ENCODE results near the gene NARS2.
"Not testable (repeated sequence)": the region's sequence is repeated elsewhere in the genome, so short reads cannot be mapped to it uniquely, and the experiment has no call there.

Gene NARS2

DNA sequence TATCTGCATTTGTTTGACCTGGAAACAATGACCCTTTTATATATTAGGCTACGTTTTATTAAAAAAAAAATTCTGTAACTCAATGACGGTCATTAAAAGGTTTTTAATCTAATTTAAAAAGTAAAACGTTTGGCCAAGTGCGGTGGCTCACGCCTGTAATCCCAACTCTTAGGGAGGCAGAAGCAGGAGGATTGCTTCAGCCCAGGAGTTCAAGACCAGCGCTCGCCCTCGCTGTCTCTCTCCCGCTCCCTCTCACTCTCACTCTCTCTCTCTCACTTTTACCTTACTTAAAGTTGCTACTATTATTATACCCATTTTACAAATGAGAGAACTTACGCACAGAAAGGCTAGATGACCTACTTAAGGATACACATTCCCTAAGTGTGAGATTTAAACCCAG lies 814 bp upstream of the NARS2 start:
- DNase-seq (ENCODE audit: low spot score): no peak

GRCh38 chr11:78573681-78574080 lies 983 bp downstream of the NARS2 start:
- DNase-seq (ENCODE audit: low spot score): no peak

- no peak for DNase-seq (ENCODE audit: low spot score)
Observed at GRCh38 chr11:78573271-78573670, 1.4 kb downstream of the NARS2 start.

DNA sequence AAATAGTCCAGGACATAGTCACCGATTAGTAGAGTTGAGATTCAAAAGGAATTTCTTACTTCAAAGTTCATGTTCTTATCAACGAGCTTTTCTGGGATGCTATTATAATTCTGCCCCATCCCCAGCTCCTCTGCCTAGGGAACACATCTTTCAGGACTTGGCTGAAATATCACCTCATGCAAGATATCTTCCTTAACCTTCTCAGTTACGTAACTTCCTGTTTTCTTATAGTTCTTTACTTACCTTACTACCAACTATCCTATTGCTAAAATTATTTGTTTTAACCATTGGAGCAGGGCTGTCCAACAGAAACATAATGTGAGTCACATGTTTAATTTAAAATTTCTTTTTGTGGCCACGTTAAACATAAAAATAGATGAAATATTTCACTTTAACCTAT lies 2.3 kb downstream of the NARS2 start:
- no peak for DNase-seq (ENCODE audit: low spot score)

DNA sequence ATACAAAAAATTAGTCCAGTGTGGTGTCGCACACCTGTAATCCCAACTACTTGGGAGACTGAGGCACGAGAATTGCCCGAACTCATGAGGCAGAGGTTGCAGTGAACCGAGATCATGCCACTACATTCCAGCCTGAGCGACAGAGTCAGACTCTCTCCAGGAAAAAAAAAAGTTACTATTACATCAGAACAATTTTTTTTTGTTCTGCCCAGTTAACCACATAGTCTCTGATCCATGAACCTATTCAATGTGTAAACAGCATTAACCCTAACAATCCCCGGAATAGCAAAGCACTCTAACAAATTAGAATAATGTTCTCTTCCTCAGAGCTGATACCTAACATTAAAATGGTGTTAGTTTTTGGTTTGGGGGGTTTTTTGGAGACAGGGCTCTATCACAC lies 4.6 kb downstream of the NARS2 start:
- no peak for DNase-seq (ENCODE audit: low spot score)

- DNase-seq (ENCODE audit: low spot score): no peak
Observed at GRCh38 chr11:78567209-78567608, 7.5 kb downstream of the NARS2 start.

- DNase-seq (ENCODE audit: low spot score): no peak
Observed at GRCh38 chr11:78564490-78565467, 9.9 kb downstream of the NARS2 start.

DNA sequence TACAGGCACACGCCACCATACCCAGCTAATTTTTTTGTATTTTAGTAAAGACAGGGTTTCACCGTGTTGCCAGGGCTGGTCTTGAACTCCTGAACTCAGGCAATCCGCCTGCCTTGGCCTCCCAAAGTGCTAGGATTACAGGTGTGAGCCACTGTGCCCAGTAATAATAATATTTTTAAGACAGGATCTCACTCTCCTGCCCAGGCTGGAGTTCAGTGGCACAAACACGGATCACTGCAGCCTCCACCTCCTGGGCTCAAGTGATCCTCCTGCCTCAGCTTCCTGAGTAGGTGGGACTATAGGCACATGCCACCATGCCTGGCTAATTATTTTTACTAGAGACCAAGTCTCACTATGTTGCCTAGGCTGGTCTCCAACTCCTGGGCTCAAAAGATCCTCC lies 10.6 kb downstream of the NARS2 start:
- not testable (repeated sequence) for DNase-seq (ENCODE audit: low spot score)

- not testable (repeated sequence) for DNase-seq (ENCODE audit: low spot score)
Observed at GRCh38 chr11:78563090-78563489, 11.6 kb downstream of the NARS2 start.

- no peak for DNase-seq (ENCODE audit: low spot score)
Observed at GRCh38 chr11:78562398-78562797, 12.3 kb downstream of the NARS2 start.

- no peak for DNase-seq (ENCODE audit: low spot score)
Observed at GRCh38 chr11:78560826-78561484, 13.7 kb downstream of the NARS2 start.

GRCh38 chr11:78560153-78560552 lies 14.5 kb downstream of the NARS2 start:
- DNase-seq (ENCODE audit: low spot score): no peak

- no peak for DNase-seq (ENCODE audit: low spot score)
Observed at GRCh38 chr11:78557236-78557635, 17.4 kb downstream of the NARS2 start.

- DNase-seq (ENCODE audit: low spot score): no peak
Observed at GRCh38 chr11:78555592-78555991, 19.1 kb downstream of the NARS2 start.

DNA sequence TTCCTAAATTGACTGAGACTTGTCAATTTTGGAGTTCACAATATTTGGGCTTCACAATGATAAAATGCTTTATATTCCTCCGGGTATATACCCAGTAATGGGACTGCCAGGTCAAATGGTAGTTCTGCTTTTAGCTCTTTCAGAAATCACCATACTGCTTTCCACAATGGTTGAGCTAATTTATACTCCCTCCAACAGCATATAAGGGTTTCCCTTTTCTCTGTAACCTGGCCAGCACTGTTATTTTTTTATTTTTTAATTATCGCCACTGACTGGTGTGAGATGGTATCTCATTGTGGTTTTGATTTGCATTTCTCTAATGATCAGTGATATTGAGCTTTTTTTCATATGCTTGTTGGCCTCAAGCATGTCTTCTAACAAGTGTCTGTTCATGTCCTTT lies 21.8 kb downstream of the NARS2 start:
- no peak for DNase-seq (ENCODE audit: low spot score)

GRCh38 chr11:78552139-78552538 lies 22.5 kb downstream of the NARS2 start:
- not testable (repeated sequence) for DNase-seq (ENCODE audit: low spot score)

- DNase-seq (ENCODE audit: low spot score): no peak
Observed at GRCh38 chr11:78551066-78551465, 23.6 kb downstream of the NARS2 start.

GRCh38 chr11:78549624-78550409 lies 24.8 kb downstream of the NARS2 start:
- peak; percentile 17 for DNase-seq (ENCODE audit: low spot score)

DNA sequence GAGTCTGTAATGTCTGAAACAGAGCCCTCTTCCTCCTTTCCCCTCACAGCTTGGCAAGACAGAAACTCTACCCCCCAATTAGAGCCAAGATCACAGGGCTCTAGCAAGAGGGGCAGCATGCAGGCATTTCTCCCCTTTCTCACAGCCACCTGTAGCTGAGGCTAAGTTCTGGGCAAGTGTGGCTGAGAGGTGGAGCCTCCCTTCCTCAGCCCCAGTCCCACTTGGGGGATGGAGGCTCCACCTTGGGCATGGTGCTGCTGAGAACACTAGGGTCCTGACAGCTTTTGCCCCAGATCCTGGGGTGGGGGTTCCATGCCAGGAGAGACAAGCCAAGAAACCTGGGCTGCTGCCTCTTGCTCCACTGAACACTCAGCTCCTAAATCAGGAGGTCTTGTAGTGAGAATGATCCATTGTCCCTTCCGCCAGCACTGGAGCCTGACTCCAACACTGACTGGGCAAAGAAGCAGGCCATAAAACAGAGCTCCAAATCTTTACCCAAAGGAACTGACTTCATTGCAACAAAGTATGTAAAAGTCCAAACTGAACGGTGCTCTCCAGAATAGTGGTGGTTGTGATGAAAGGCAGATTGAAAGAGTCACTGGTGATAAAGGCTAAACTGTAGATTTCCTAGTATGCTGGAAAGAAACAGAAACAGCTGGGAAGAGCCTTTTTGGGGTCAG lies 25.6 kb downstream of the NARS2 start:
- DNase-seq (ENCODE audit: low spot score): no peak

DNA sequence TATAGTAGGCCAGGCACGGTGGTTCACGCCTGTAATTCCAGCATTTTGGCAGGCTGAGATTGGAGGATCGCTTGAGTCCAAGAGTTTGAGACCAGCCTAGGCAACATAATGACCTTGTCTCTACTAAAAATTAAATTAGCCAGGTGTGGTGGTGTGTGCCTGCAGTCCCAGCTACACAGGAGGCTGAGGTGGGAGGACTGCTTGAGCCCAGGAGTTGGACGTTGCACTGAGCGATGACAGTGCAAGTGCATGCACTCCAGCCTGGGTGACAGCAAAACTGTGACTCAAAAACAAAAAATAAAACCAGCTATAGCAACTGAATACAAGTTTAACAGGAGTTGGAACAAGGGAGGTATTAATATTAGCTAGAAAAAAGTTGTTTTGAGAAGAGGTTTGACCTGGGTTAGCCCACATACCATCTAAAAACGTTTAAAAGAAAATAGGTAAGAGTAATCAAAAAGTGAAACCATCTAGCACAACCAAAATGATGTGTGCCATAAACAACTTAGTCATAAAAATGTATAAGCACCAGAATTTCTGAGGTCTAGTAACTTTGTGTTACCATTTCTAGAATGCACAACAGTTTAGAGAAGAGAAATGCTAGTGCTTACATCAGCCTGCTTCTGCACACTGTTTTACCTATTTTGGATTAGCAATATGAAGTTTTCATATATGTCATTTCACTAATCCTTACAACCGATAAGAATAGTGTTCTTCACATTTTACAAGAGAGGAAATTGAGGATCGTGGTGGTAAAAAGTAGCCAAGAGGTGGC lies 26.5 kb downstream of the NARS2 start:
- DNase-seq (ENCODE audit: low spot score): no peak

- DNase-seq (ENCODE audit: low spot score): no peak
Observed at GRCh38 chr11:78542007-78542406, 32.7 kb downstream of the NARS2 start.
